Endothelial cell of umbilical vein (primary cell): ENCODE measurements around the gene NR3C2.

Source experiments
- TF ChIP-seq, protein P1 (sequence below), 2 donors: IDR thresholded peaks; 1 replicate in 1 of 2; 2 replicates in 1 of 2; pipeline ENCODE4 v1.5.1; 2011; ENCODE audit warnings: low read length in 2 of 2, mild to moderate bottlenecking in 2 of 2, moderate library complexity in 2 of 2, control low read depth in 1 of 2, inconsistent platforms in 1 of 2, low read depth in 1 of 2; ENCODE audit not compliant: insufficient read depth in 1 of 2; ENCODE audit errors: extremely low read depth in 1 of 2
- TF ChIP-seq, protein P2 (sequence below): IDR thresholded peaks from 2 replicates; pipeline ENCODE4 v1.6.1; 2011; ENCODE audit not compliant: insufficient read depth, insufficient read length

GRCh38 chr4:148097801-148098200, 344.4 kb downstream of the NR3C2 start:
- TF ChIP-seq, protein P1, sequence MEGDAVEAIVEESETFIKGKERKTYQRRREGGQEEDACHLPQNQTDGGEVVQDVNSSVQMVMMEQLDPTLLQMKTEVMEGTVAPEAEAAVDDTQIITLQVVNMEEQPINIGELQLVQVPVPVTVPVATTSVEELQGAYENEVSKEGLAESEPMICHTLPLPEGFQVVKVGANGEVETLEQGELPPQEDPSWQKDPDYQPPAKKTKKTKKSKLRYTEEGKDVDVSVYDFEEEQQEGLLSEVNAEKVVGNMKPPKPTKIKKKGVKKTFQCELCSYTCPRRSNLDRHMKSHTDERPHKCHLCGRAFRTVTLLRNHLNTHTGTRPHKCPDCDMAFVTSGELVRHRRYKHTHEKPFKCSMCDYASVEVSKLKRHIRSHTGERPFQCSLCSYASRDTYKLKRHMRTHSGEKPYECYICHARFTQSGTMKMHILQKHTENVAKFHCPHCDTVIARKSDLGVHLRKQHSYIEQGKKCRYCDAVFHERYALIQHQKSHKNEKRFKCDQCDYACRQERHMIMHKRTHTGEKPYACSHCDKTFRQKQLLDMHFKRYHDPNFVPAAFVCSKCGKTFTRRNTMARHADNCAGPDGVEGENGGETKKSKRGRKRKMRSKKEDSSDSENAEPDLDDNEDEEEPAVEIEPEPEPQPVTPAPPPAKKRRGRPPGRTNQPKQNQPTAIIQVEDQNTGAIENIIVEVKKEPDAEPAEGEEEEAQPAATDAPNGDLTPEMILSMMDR (IDR thresholded peaks at IDR 0.05; ENCODE audit: extremely low read depth in 1 of 2, insufficient read depth in 1 of 2, low read depth in 1 of 2, low read length in 2 of 2): no peak
- TF ChIP-seq, protein P2, sequence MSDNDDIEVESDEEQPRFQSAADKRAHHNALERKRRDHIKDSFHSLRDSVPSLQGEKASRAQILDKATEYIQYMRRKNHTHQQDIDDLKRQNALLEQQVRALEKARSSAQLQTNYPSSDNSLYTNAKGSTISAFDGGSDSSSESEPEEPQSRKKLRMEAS: no peak
